ENCODE measurements around the gene PPP1R36. TPM values are rescaled to one million over a fixed set of nuclear protein-coding genes. Genes with fewer than 3 reads are reported as not detected.

Gene PPP1R36
- total and polyA plus RNA-seq, 2 of the 13 experiments (the other 11 are each of a cell fraction or from before 2014, with no cell fraction given) = 0.11 to 0.17 TPM

GRCh38 chr14:64549791-64550620 lies at the start of gene PPP1R36 (continued):
- TF ChIP-seq NFAT5 (CRISPR knock-in tag; IDR thresholded peaks at IDR 0.05) (no peak), ZNF407 (CRISPR knock-in tag; IDR thresholded peaks at IDR 0.05; ENCODE audit: not compliant biosample characterization) (no peak)

Data from HepG2 (cell line).